Skin epidermis (tissue), 12 donors: ENCODE results near the gene SPARCL1.
"Not testable (repeated sequence)": the region's sequence is repeated elsewhere in the genome, so short reads cannot be mapped to it uniquely, and the experiment has no call there.

Experiments used
- H3K27ac ChIP-seq, 21 experiments: fragments of 200-600 bp; sonication (generic) in 11 of 21; one replicate each; pipeline ENCODE4 v1.5.0; 2020; ENCODE audit warnings: mild to moderate bottlenecking in 3 of 21, inconsistent platforms in 2 of 21, moderate library complexity in 2 of 21
- H3K4me3 ChIP-seq, 7 experiments: fragments of 200-600 bp; sonication (generic) in 2 of 7; one replicate each; pipeline ENCODE4 v1.5.0; 2020; ENCODE audit warnings: inconsistent platforms in 2 of 7, mild to moderate bottlenecking in 2 of 7, moderate library complexity in 1 of 7

Gene SPARCL1

GRCh38 chr4:87469390-87469789 is 59.8 kb downstream of the SPARCL1 start:
- Histone ChIP-seq H3K4me3 (no peak overlapping the region), H3K27ac (no peak overlapping the region)

- Histone ChIP-seq H3K27ac (no peak overlapping the region), H3K4me3 (no peak overlapping the region)
Observed at GRCh38 chr4:87465739-87466366, 63.3 kb downstream of the SPARCL1 start.

DNA sequence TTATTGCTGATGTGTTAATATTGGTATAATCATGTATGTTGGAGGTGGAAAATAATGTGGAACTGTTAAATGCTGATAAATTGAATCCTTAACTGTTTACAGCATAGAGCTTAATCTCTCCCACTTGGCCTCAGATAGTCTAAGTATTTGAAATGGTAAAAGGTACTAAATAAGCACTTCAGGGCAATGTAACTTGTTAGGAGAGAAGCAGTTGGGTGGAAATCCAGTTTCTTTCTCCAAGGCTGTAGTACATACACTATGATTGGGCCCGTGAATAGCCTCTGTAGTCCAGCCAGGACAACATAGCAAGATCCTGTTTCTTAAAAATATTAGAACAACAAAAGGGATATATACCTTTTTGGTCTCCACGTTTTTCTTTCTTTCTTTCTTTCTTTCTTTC is 67.1 kb downstream of the SPARCL1 start:
- no peak overlapping the region for H3K4me3 ChIP-seq
- H3K27ac ChIP-seq: no peak overlapping the region

GRCh38 chr4:87461281-87461700 is 67.9 kb downstream of the SPARCL1 start:
- Histone ChIP-seq H3K4me3 (no peak overlapping the region), H3K27ac (no peak overlapping the region)

GRCh38 chr4:87458913-87459312 is 70.3 kb downstream of the SPARCL1 start:
- Histone ChIP-seq H3K4me3 (no peak overlapping the region), H3K27ac (no peak overlapping the region)

- H3K27ac ChIP-seq: no peak overlapping the region
- H3K4me3 ChIP-seq: no peak overlapping the region
Observed at GRCh38 chr4:87451537-87451936, 77.6 kb downstream of the SPARCL1 start.

DNA sequence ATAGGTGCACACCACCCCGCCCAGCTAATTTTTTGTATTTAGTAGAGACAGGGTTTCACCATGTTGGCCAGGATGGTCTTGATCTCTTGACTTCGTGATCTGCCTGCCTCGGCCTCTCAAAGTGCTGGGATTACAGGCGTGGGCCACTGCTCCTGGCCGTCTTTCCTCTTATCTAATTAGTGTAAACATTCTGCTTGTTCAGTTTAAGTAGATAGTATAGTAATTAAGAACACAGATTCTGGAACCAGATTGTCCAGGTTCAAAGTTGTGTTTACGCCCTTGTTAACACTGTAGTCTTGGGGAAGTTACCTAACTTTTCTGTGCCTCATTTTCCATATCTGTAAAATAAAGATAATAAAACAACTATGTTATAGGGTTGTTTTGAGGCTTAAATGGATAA is 82.8 kb downstream of the SPARCL1 start:
- not testable (repeated sequence) for H3K4me3 ChIP-seq, H3K27ac ChIP-seq

DNA sequence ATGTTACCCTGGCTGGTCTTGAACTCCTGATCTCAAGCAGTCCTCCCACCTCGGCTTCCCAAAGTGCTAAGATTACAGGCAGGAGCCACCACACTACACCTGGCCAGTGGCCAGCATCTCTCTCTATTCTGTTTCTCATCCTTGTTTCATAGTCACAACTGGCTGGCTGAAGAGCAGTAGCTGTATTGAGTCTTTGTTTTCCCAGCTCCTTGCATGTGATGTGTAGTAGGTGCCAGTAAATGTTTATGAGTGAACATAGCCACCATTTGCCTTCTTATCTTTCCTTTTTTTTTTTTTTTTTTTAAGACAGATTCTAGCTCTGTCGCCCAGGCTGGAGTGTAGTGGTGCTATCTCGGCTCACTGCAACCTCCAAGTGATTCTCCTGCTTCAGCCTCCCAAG is 83.2 kb downstream of the SPARCL1 start:
- no peak overlapping the region for H3K4me3 ChIP-seq

DNA sequence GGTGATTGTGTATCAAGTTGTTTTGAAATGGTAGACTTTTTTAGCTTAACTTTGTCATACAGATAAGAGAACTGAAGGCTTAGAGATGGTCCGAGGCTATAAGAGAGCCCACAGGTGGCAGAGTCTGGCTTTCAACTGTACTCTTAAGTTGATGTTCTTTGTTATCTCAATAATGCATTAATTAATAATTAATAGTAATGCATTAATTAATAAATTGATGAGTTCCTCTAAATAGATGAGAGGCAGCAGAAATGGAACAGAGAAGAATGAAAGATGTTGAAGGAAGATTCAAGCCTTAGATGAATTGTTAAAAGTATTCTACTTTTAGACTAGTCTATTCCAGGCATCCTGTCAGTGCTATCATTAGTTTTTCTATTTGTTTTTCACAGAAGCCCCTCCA is 84.4 kb downstream of the SPARCL1 start:
- Histone ChIP-seq H3K27ac (no peak overlapping the region), H3K4me3 (no peak overlapping the region)

More for the DNA sequence above, 83.2 kb downstream of the SPARCL1 start:
- H3K27ac ChIP-seq: no peak overlapping the region

DNA sequence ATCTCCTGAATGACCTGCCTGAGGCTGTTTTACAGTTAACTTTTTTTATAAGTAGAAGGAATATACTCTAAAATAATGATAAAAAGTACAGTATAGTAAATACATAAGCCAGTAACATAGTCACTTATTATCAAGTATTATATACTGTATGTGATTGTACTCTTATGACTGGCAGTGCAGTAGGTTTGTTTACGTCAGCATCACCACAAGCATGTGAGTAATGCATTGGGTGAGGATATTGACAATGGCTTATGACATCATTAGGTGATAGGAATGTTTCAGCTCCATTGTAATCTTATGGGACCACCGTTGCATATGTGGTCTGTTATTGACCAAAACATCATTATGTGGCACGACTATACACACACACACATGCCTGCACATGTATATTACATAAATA is 86.3 kb downstream of the SPARCL1 start:
- H3K27ac ChIP-seq: no peak overlapping the region
- H3K4me3 ChIP-seq: no peak overlapping the region

DNA sequence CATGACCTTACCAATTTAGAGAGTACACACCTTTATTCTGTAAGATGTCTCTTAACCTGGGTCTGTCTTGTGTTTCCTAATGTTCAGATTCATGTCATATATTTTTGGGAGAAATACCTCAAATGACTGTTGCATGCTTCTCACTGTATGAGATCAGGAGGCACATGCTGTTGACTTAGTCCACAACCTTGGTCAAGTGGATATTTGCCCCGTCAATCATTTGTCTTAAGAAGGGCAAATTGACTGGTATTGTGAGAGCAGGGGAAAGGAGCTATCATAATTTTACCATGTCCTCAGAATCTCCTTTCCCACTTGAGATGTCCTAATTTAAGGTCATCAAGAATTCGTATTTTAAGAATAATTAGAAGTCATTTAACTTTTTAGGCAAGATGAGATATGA is 95.8 kb downstream of the SPARCL1 start:
- H3K4me3 ChIP-seq: no peak overlapping the region
- H3K27ac ChIP-seq: no peak overlapping the region

DNA sequence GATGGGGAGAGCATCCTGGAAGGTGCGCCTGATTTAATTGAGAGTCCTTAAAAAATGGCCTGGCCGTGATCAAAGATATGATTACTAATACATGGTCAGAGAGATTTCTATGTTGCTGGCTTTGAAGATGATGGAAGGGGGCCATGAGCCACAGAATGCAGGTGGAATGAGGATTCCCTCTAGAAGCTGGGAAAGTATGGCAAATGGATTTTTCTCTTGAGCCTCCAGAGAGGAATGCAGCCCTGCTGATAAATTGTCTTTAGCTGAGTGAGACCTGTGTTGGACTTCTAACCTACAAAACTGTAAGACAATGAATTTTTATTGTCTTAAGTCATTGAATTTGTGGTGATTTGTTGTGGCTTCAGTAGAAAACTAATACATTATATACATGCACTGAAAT is 99.1 kb downstream of the SPARCL1 start:
- Histone ChIP-seq H3K4me3 (no peak overlapping the region), H3K27ac (no peak overlapping the region)

DNA sequence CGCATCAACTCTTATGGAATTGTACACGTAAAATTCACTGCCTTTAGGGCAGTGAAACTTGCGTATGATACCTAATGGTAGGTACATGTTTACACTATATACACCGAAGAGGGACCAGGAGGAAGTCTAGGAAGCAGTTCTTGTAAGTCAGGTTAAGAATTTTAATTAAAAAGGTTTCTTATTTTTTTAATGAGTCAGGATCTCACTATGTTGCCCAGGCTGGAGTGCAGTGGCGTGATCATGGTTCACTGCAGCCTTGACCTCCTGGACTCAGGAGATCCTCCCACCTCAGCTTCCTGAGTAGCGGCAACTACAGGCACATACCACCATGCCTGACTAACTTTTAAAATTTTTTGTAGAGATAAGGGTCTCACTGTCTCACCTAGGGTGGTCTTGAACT is 100.2 kb downstream of the SPARCL1 start:
- Histone ChIP-seq H3K4me3 (no peak overlapping the region), H3K27ac (no peak overlapping the region)

GRCh38 chr4:87427518-87427868 is 101.7 kb downstream of the SPARCL1 start:
- H3K4me3 ChIP-seq: no peak overlapping the region
- H3K27ac ChIP-seq: no peak overlapping the region

DNA sequence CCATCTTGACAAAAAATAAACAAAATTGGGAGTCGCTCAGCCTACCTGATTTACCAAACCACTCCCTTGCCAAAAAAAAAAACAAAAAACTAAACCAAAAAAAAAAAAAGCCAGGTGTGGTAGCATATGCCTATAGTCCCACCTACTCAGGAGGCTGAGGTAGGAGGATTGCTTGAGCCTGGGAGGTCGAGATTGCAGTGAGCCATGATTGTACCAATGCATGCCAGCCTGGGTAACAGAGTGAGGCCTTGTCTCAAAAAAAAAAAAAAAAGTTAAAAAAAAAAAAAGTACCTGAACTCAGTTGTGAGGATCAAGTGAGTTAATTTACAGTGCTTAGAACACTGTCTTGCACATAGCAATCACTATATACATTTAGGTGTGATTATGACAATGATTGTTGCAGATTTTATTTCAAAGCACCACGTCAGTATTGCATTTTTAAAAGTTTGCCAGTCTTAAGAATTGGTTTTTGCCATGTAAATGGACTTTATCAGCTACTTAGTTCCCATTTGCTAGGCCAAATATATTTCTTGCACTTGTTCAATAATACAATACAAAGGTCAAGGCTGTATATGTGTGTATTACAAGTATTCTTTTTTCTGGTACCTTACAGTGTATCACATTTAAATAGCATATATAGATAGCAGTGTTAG is 102.2 kb downstream of the SPARCL1 start:
- Histone ChIP-seq H3K27ac (no peak overlapping the region), H3K4me3 (no peak overlapping the region)

GRCh38 chr4:87425711-87426110 is 103.5 kb downstream of the SPARCL1 start:
- Histone ChIP-seq H3K27ac (no peak overlapping the region), H3K4me3 (no peak overlapping the region)

DNA sequence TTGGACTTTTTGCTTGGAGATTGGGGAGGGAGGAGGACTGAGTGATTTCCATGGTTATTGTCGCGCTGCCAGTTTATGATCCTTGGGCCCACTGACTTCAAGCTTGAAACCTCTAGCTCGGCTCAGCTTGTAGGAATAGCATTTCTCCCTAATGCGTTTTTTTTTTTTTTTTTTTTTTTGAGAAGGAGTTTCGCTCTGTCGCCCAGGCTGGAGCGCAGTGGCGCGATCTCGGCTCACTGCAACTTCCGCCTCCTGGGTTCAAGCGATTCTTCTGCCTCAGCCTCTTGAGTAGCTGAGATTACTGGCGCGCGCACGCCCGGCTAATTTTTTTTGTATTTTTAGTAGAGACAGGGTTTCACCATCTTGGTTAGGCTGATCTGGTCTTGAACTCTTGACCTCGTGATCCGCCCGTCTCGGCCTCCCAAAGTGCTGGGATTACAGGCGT is 105.1 kb downstream of the SPARCL1 start:
- not testable (repeated sequence) for H3K4me3 ChIP-seq
- peak overlapping the region in 1 of 21 experiments; percentile 22 for H3K27ac ChIP-seq
